ENCODE measurements around the gene OR4C5.
"Not testable (repeated sequence)": the region's sequence is repeated elsewhere in the genome, so short reads cannot be mapped to it uniquely, and the experiment has no call there.

The OR4C5 gene

GRCh38 chr11:48366365-48366764 lies at the start of gene OR4C5:
OR4C5 (minus strand) TSS chr11:48366465; CDS start chr11:48366465, 0 bp downstream.
- no peak for DNase-seq

GRCh38 chr11:48384670-48385069 lies 18.4 kb upstream of the OR4C5 start:
- DNase-seq, result no peak

DNA sequence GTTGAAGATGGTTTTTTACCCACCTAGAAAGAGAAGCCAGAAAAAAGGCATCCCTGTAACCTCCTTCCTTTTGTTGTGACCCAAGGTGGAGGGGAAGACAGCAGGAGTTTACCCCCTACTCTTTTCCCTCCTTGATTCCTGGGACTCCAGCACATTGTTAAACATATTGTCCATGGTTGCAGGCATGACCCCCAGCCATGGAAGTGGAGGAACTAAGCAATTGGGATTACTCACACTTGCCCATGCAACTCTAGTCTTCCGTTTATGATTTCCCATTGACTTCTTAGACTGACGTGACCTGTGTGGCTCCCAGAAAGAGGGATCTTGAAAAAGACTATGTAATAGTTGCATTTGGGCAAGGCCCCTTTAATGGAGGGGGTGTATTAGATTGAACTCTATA lies 17.9 kb upstream of the OR4C5 start:
- not testable (repeated sequence) for DNase-seq

DNA sequence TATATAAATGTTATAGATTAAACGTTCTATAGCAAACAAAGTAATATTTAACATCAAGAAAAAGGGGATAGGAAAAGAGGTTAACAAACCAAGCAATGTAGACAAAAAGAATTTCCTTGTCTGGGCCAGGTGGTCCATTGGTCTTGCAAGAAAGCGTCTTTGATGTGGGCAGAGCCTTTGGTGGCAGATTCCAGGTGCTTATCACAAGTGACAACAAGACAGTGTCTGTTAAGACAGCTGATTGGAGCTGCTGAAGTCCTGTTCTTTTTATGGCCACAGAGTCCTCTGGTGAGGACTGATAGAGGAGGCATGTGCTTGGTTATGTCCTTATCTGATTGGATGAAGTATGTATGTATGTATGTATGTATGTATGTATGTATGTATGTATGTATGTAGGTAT lies 5.0 kb downstream of the OR4C5 start:
- not testable (repeated sequence) for DNase-seq

GRCh38 chr11:48354677-48355076 lies 11.6 kb downstream of the OR4C5 start:
- DNase-seq, result no peak

GRCh38 chr11:48354013-48354412 lies 12.3 kb downstream of the OR4C5 start:
- DNase-seq, result no peak

- not testable (repeated sequence) for DNase-seq
These were observed 20.0 kb downstream of the OR4C5 start for GRCh38 chr11:48346286-48346685.

DNA sequence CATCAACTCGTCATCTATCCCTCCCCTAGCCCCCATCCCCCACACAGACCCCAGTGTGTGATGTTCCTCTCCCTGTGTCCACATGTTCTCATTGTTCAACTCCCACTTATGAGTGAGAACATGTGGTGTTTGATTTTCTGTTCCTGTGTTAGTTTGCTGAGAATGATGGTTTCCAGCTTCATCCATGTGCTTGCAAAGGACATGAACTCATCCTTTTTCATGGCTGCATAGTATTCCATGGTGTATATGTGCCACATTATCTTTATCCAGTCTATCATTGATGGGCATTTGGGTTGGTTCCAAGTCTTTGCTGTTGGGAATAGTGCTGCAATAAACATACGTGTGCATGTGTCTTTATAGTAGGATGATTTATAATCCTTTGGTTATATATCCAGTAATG lies 23.8 kb downstream of the OR4C5 start:
- DNase-seq, result not testable (repeated sequence)

GRCh38 chr11:48341466-48341865 lies 24.8 kb downstream of the OR4C5 start:
- no peak for DNase-seq

DNA sequence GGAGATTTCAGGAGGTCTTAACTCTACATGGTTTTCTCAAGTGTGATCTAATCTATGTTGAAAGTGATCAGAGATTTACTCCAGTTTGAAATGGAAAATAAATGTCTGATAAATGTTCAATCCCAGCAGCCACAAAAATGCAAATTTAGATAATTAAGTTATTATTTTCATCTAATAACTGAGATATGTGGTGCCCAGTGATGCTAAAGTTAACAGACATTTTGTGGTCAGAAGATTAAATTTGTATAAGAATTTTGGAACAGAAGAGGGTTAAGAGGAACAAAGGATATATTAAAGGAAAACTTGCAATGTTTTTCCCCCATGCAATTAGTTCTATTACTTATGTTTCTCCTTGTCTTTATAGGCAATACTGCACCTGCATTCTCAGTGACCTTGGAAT lies 41.6 kb downstream of the OR4C5 start, which contains the start of gene OR4C3:
Gene OR4C3 (plus strand): TSS at position 301 of the 400 bp plus-strand sequence. CDS start 102 bp downstream, outside the sequence.
- DNase-seq, result not testable (repeated sequence)

GRCh38 chr11:48319813-48320212 lies 46.5 kb downstream of the OR4C5 start:
- DNase-seq, result not testable (repeated sequence)
